ENCODE results near the gene COL4A3. TPM values are rescaled to one million over a fixed set of nuclear protein-coding genes. Genes with fewer than 3 reads are reported as not detected.

Gene COL4A3
- total RNA-seq, 6 experiments from 2014 or later = not detected

DNA sequence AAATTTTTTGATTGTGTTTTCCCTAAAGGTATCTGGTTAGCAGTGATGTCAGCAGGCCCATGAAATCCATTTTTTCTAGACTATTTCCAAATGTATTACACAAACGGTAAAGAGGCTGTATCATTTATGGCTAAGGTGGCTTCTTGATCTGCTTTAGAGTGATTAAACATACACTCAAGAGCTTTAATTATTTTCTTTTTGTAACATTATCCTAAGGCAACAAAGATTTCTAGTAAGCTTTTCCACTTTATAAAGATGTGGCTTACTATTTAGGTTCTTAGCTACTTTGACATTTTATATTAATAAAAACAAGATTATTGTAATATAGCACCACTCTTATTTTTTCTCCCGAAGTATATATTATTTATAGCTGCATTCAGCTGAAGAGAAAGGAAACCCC lies 177.1 kb downstream of the COL4A3 start:
- Mint-ChIP-seq H3K9me3 (no peaks in the 10 kb centered on the region), H3K36me3 (ENCODE audit: low read depth) (peaks cover 10% of the 10 kb centered on the region; the same call in 1 of the 2 replicates), H3K4me3 (no peak overlapping the region), H3K27ac (no peak overlapping the region), H3K27me3 (ENCODE audit: insufficient read depth) (no peaks in the 10 kb centered on the region), H3K4me1 (ENCODE audit: low read depth) (0 out of 2 replicates have a peak, but pooled peaks cover 4% of the 10 kb centered on the region)
- TF ChIP-seq, protein P1, sequence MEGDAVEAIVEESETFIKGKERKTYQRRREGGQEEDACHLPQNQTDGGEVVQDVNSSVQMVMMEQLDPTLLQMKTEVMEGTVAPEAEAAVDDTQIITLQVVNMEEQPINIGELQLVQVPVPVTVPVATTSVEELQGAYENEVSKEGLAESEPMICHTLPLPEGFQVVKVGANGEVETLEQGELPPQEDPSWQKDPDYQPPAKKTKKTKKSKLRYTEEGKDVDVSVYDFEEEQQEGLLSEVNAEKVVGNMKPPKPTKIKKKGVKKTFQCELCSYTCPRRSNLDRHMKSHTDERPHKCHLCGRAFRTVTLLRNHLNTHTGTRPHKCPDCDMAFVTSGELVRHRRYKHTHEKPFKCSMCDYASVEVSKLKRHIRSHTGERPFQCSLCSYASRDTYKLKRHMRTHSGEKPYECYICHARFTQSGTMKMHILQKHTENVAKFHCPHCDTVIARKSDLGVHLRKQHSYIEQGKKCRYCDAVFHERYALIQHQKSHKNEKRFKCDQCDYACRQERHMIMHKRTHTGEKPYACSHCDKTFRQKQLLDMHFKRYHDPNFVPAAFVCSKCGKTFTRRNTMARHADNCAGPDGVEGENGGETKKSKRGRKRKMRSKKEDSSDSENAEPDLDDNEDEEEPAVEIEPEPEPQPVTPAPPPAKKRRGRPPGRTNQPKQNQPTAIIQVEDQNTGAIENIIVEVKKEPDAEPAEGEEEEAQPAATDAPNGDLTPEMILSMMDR (IDR thresholded peaks at IDR 0.05) = no peak
- DNase-seq = no peak

DNA sequence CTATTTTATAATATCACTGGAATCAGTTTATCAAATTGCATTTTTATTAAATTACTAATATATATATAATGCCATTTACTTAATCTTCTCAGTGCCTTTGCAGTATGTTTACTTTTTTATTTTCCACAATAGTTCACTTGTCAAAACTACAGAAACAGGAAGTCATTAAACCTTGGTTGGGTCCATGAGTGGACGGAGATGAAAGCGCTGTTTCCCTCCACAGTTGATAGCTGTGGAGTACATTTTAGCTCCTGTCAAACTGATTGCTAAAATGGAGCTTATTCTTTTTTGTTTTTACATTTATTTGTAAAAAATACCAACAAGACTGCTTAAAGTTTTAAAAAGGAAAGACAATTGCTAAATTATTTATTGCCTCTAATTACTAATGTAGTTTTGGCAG lies 179.8 kb downstream of the COL4A3 start:
- Mint-ChIP-seq H3K4me3 (no peak overlapping the region), H3K4me1 (ENCODE audit: low read depth) (0 out of 2 replicates have a peak, but pooled peaks cover 4% of the 10 kb centered on the region), H3K27me3 (ENCODE audit: insufficient read depth) (no peaks in the 10 kb centered on the region), H3K36me3 (ENCODE audit: low read depth) (peaks cover 14% of the 10 kb centered on the region; the same call in 1 of the 2 replicates), H3K27ac (no peak overlapping the region), H3K9me3 (no peaks in the 10 kb centered on the region)
- TF ChIP-seq, protein P1 (IDR thresholded peaks at IDR 0.05) = no peak
- no peak for DNase-seq

DNA sequence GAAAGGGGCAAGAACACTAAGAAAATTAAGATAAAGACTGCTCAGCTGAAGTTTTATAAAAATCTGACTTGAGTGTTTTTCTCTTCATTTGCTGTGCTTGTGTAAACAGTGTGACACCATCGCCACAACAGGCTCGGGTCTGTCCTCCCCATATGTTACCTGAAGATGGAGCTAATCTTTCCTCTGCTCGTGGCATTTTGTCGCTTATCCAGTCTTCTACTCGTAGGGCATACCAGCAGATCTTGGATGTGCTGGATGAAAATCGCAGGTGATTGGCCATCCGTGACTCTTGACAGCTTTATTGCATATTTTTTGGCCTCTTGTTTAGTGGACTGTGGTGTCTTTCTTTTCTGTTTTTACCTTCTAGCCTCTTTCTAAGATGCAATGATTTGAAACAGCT lies 182.7 kb downstream of the COL4A3 start:
- Mint-ChIP-seq H3K4me3 (no peak overlapping the region), H3K36me3 (ENCODE audit: low read depth) (peaks cover 14% of the 10 kb centered on the region; the same call in 1 of the 2 replicates), H3K27me3 (ENCODE audit: insufficient read depth) (no peaks in the 10 kb centered on the region), H3K9me3 (no peaks in the 10 kb centered on the region), H3K27ac (no peak overlapping the region), H3K4me1 (ENCODE audit: low read depth) (0 out of 2 replicates have a peak, but pooled peaks cover 4% of the 10 kb centered on the region)
- TF ChIP-seq, protein P1 (IDR thresholded peaks at IDR 0.05) = no peak
- DNase-seq = no peak

DNA sequence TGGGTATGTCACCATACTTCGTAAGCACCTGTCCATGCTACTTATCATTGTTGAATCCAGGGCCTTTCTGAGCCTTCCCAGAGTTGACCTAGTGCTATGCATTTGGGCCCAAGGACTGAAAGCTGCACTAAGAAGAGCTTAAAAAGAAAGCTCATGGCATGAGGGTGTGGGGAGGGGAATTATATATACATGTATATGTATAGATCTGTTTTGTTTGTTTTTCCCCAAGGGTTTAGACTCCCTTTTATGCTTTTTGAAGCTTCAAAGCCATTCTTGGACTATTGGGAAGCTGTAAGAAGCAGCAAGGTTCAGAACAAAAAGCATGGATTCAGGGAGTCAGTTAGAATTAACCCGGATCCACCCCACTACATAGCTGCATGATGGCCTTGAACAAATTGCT lies 183.9 kb downstream of the COL4A3 start:
- no peak overlapping the region for H3K4me3 Mint-ChIP-seq
- H3K36me3 Mint-ChIP-seq (ENCODE audit: low read depth) = peaks cover 10% of the 10 kb centered on the region
- 0 out of 2 replicates have a peak, but pooled peaks cover 4% of the 10 kb centered on the region for H3K4me1 Mint-ChIP-seq (ENCODE audit: low read depth)
- TF ChIP-seq, protein P1 (IDR thresholded peaks at IDR 0.05) = no peak
- H3K27ac Mint-ChIP-seq = no peak overlapping the region
- no peaks in the 10 kb centered on the region for H3K9me3 Mint-ChIP-seq
- DNase-seq = no peak
- H3K27me3 Mint-ChIP-seq (ENCODE audit: insufficient read depth) = no peaks in the 10 kb centered on the region

DNA sequence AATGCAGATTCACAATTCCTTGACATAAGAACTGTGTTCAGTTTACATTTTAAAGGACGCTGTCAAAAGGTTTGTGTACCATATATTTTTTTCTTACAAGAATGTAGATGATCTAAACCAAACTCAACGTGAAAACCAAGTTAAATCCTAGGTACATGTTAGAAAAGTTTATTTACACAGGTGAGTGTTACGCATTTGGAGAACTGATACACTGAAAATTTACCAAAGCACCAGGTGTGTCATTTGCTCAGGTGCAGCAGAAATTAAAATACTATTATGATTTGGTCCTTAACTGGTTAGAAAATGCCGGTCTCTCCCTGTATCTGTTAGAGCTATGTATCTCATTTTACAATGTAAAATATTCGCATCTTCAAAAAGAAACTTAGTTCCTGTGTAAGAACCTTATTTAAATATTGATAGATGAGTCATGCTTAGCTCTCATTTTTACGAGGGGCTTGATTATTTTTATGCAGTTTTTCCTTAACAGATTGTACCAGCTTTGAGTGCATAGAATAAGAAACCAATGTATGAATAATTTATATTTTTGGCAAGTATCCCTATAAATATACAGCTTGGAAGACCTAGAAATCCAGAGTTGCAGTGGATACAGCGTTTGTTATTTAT lies 185.7 kb downstream of the COL4A3 start:
- Mint-ChIP-seq H3K36me3 (ENCODE audit: low read depth) (peaks cover 10% of the 10 kb centered on the region), H3K4me3 (no peak overlapping the region), H3K4me1 (ENCODE audit: low read depth) (0 out of 2 replicates have a peak, but pooled peaks cover under 1% of the 10 kb centered on the region)

More for the DNA sequence above, 185.7 kb downstream of the COL4A3 start:
- DNase-seq = no peak
- TF ChIP-seq, protein P1 (IDR thresholded peaks at IDR 0.05) = no peak
- H3K9me3 Mint-ChIP-seq = no peaks in the 10 kb centered on the region
- H3K27me3 Mint-ChIP-seq (ENCODE audit: insufficient read depth) = no peaks in the 10 kb centered on the region
- H3K27ac Mint-ChIP-seq = no peak overlapping the region

Measured in HFFc6 (cell line).